NCI-H187 treated with DMSO at 0.1 percent for 48 hours (cell line): ENCODE data around the gene CNOT4.
"Not testable (repeated sequence)": the region's sequence is repeated elsewhere in the genome, so short reads cannot be mapped to it uniquely, and the experiment has no call there.

Experiments used
- DNase-seq: peaks from one replicate; lab custom pipeline; 2025; lab: John Stamatoyannopoulos, UW

Gene CNOT4

DNA sequence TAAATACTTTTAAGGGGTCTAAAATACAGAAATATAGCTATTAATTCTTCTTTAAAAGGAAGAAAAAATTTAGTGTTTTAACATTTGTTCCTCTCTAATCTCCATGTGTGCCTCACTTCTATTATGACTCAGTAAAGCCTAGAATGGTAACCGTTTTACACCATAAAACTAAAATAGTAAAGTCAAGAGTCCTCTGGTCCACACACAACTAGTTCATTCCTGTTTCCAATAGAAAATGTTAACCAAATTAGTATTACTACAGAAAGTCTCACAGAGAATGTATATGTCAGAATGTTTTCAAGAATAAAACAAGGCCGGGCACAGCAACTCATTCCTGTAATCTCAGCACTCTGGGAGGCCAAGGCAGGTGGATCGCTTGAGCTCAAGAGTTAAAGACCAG lies 55.8 kb downstream of the CNOT4 start:
- DNase-seq = no peak

DNA sequence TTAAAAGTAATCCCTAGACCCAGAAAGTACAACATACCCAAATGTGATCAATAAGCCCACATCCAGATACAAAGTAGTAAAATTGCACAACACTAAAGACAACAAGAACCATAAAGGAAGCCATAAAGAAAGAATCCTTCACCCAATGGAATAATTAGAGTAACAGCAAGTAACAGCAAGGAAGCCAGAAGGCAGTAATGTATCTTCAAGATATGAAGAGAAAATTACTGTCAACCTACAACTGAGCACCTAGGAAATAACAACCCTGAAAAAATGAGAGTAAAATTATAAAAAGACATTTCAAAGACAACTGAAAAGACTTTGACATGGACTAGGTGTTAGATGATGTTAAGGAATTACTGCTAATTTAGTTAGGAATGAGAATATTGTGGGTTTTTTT lies 60.5 kb downstream of the CNOT4 start:
- no peak for DNase-seq

DNA sequence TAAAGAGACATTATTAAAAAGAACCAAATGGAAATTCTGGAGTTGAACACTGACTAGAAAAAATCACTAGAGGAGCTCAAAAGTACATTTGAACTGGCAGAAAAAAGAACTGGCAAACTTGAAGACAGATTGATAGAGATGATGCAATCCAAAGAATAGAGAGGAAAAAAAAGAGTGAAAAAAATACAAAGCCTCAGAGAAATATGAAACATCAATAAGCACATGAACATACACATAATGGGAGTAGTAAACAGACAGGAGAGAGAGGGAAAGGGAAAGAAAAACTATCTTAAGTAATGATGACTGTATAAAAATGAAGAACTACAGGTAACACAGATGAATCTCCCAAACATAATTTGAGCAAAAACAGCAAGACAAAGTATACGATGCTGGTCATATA lies 61.1 kb downstream of the CNOT4 start:
- no peak for DNase-seq

- DNase-seq = peak; percentile 69
Observed at GRCh38 chr7:135447748-135448147, 62.2 kb downstream of the CNOT4 start.

- no peak for DNase-seq
Observed at GRCh38 chr7:135445690-135446089, 64.2 kb downstream of the CNOT4 start.

DNA sequence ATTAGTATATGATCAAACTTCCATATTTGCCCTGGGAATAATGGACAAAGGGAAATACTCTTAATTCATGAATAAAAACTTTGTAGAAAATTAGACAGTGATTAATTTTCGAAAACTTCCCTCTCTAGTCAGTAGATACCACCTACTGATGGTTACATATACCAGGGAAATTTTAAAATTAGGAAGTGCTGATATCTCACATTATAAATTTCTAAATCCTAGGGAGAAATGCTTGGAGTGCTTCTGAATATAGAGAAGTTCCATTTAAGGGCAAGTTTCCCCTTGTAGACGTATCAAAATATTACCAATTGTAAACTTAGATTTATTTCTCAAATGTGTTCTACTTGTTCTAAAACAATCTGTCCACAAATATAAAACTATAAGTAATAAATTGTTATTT lies 64.6 kb downstream of the CNOT4 start:
- not testable (repeated sequence) for DNase-seq

GRCh38 chr7:135441791-135442190 lies 68.1 kb downstream of the CNOT4 start:
- no peak for DNase-seq

DNA sequence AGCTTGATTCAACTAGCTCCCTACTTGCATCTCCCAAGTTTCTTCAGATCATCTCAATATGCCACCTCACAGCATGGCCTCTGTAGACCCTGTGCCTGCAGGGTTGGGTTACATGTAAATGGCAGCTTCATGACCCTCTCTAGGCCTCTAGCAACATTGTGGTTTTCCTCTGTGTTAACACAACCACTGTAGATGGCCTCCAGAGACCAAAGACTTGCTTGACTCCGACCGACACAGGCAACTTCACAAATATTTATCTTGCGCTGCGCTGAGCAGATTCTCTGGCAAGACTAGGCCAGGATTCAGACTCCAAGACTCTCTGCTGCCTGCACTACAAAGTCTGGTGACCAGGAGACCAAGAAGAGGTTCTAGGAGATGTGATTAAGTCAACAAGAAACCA lies 75.9 kb downstream of the CNOT4 start:
- DNase-seq = no peak

DNA sequence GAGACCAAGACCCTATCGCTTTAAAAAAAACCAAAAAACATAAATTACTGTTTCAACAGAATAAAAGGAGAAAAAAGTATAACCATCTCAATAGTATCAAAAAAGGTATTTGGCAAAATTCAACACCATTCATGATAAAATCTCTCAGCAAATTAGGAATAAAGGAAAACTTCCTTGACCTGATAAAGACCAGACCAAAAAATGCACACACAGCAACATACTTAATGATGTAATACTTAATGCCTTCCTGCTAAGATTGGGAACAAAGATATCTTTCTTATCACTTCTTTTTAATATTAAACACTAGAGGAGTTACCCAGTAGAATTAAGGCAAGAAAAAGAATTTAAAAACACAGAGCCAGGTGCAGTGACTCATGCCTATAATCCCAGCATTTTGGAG lies 79.3 kb downstream of the CNOT4 start:
- no peak for DNase-seq

GRCh38 chr7:135428879-135429278 lies 81.0 kb downstream of the CNOT4 start:
- DNase-seq = no peak

DNA sequence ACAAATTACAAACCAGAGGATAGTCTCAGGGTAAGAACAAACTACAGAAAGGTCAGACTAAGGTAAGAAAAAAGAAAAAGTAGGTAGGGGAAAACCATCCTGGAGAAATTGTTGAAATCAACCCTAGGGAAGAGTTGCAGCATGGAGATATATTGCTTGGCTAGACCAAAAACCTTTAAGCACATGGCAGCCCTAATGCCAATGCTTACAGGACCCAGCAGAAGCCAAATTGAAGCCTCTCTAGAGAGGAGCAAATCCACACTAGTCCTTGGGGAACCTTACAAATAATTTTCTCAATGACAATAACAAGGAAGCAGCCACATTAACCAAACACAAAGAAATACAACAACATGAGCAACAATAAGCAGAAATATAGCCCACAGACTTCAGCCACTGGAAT lies 81.9 kb downstream of the CNOT4 start:
- DNase-seq = no peak

DNA sequence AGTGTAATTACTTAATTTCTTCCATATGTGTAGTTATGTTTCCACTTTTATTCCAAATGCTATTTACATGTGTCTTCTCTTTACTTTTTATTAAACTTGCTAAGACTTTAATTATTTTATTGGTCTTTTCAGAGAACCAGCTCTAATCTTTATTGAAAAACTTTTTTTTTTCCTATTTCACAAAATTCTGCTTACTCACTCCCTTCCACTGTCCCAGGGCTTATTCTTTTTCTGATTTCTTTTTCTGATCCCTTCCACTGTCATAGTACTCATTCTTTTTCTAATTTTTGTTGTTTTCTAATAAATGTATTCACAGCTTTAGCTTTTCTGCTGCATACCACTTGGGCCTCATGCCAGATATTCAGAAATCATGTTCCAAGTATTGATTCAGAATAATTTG lies 82.7 kb downstream of the CNOT4 start:
- DNase-seq = no peak

DNA sequence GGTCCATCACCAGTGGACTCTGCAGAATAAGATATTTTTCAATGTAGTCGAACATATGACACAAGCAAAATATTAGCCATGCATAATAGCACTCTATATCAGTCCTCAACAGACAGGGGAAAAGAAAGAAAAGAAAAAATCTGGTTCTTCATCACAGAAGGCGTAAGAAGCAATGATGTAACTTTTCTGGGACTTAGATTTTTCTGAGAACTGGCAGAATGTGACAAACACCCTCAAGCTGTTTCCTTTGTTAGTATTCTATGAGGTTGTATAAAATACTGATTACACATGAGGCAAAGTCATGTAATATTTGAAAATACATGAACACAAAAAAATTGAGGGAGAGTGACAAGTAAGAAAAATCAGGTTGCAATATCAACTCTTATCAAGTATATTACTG lies 84.9 kb downstream of the CNOT4 start:
- no peak for DNase-seq

GRCh38 chr7:135420786-135421185 lies 89.1 kb downstream of the CNOT4 start:
- DNase-seq = no peak

DNA sequence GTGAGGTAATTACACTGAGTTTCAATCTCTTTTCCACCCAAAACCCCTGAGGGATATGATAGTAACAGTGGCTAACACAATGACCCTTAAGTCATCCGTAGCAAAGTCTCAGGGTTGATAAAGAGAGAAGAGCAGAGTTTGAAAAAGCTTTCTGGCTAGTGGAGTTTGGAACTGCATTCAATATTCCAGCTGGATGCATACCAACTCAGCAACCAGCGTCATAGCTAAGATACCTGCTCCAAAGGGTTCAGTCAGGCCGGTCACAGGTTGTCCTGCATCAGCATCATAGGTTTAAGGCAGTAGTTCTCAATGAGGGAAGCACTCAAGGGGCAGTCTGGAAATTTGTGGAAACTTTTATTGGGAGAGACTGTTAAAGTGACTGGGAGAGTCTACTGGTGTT lies 93.5 kb downstream of the CNOT4 start:
- DNase-seq = no peak

DNA sequence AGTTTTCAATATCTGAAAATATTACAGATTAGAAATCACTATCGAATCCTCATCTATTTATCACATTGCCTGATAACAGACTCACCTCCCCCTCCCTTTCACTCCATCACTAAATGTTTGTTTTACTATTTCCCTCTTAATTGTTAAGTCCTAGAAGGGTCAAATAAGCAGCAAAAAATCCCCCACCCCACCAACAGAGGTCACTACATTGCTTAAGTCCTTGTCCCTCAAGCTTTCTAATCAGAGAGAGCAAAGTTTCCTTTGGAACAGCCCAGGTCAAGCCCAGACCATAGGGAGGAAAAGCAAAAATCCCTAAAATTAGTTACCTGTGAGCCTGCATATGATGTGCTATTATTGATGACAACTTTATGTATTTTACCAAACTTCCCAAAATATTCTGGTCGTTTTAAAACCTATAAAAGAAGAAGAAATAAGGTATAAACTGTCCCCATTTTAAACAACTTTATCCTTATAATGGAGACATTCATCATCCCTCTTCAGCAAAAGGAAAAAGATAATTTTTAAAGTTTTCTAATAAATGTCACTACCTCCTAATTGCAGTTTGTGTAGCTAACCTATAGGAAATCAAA lies 95.0 kb downstream of the CNOT4 start:
- no peak for DNase-seq

DNA sequence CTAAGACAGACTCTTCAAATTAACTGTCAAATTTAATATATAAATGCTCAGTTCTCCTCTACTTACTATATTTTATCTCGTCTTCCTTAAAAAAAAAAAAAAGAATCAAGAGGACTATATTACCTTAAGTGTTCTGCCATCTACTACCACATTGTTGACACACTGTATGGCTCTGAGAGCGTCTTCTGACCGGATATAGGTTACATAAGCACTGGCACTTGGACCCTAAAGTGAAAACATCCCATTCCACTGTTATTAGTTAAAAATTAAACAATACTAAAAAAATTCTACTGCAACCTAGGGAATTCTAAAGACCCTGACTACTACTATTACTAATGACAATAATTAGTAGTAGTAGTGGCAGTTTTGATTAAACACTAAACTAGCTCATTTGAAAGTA lies 95.7 kb downstream of the CNOT4 start:
- no peak for DNase-seq

- no peak for DNase-seq
Observed at GRCh38 chr7:135411098-135411497, 98.8 kb downstream of the CNOT4 start.

DNA sequence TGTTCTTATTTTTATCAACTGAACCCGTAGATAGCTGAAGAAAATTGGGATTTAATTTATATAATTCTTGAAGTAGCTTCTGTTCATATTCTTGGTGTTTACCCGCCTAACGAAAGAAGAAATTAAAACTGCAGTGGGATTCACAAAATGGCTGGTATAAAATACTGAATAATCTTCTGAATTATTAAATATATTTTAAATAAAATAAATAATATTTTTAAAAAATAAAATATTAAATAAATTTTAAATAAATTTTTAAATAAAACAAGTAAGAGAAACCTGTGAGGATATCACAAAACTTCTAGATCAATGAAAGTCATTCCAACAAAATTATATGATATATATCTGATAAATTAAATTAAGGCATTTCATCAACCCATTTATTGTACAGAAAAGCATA lies 99.4 kb downstream of the CNOT4 start:
- no peak for DNase-seq

GRCh38 chr7:135409845-135410542 lies 99.9 kb downstream of the CNOT4 start:
- DNase-seq = no peak

GRCh38 chr7:135407884-135408283 lies 102.0 kb downstream of the CNOT4 start:
- no peak for DNase-seq

- DNase-seq = no peak
Observed at GRCh38 chr7:135406918-135407317, 103.0 kb downstream of the CNOT4 start.

DNA sequence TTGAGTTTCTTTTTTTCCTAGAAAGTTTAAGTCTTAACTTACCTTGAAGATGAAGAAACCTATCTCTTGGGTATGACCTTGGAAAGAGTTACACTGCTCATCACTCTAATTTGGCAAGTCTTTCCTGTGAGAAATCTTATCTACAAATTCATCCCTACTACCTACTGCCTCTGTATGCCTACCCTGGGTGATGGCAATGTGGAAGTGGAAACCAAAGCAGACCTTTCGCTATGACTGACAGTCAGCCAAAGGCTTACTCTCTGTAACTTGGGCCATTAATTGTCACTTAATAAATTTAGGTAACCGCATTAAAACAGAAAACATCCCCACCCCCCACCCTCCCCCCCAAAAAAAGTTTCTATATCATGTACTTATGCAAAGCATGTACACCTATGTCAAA lies 103.9 kb downstream of the CNOT4 start:
- DNase-seq = no peak

DNA sequence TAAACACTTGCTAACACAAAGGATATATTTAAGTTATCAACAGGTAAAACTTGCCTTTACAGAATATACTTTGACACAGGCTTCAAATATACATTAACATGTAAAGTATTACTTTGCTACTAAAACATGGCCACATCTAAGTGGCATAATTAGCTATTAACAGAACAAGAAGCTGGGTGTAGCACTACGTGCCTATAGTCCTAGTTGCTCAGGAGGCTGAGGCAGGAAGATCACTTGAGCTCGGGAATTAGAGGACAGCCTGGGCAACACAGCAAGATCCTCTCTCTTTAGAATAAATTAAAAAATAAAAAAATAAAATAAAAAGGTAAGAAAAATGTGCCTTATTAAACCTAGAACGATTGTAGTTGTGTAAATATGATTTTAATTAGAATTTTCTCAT lies 106.6 kb downstream of the CNOT4 start:
- no peak for DNase-seq
